Measurements from ENCODE around the gene TCF12. TPM values are rescaled to one million over a fixed set of nuclear protein-coding genes. Genes with fewer than 3 reads are reported as not detected.

The TCF12 gene
- total RNA-seq, 1 donor from 2014 or later: 93.0 TPM

DNA sequence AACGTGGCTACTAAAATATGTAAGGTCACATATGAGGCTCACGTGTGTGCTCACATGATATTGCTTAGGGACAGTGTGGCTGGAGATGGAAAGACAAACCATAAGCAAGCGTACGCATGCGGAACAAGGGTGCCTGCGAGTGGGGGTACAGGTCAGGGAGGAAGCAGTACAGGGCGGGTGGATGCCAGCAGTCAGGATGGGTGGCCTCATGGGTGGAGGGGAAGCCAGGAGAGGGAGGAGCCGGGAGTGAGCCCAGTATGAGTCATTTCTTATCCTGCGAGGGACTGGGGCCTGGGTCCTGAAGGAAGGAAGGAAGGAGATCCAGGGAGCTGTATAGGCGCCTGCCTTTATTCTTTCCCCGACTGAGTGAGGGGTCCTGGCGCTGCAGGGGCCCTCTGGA lies 415.8 kb downstream of the TCF12 start:
- Histone ChIP-seq H3K9me3 (no peaks in the 10 kb centered on the region), H3K27me3 (ENCODE audit: low read depth) (no peaks in the 10 kb centered on the region), H3K36me3 (no peaks in the 10 kb centered on the region), H3K4me1 (peaks cover 20% of the 10 kb centered on the region), H3K4me3 (no peak overlapping the region), H3K27ac (peak overlapping the region; percentile 41)
- TF ChIP-seq, protein P1, sequence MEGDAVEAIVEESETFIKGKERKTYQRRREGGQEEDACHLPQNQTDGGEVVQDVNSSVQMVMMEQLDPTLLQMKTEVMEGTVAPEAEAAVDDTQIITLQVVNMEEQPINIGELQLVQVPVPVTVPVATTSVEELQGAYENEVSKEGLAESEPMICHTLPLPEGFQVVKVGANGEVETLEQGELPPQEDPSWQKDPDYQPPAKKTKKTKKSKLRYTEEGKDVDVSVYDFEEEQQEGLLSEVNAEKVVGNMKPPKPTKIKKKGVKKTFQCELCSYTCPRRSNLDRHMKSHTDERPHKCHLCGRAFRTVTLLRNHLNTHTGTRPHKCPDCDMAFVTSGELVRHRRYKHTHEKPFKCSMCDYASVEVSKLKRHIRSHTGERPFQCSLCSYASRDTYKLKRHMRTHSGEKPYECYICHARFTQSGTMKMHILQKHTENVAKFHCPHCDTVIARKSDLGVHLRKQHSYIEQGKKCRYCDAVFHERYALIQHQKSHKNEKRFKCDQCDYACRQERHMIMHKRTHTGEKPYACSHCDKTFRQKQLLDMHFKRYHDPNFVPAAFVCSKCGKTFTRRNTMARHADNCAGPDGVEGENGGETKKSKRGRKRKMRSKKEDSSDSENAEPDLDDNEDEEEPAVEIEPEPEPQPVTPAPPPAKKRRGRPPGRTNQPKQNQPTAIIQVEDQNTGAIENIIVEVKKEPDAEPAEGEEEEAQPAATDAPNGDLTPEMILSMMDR (IDR thresholded peaks at IDR 0.05): no peak
- intact Hi-C loops (cut with DNase I): no loop called here
- ATAC-seq (peak; percentile 72 to 88), DNase-seq (no peak)

DNA sequence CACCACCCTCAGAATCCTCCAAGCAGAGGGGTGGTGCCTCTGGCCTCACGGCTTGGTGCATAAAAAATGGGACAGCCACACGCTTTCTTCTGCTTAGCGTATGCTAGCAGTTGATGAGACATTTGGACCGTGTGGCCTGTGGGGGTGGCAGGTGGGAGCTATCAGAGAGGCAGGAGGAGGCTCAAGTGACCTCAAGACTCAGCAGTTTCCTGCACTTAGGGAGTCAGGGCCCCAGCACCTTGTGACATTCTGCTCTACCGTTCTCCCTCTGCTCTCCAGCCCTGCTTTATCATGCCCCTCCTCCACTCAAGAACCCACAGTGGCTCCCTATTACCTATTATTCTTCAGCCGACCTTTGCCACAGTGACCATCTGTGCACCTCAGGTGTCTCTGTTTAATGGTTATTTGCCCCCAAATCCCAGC lies 416.9 kb downstream of the TCF12 start:
- TF ChIP-seq, protein P1 (IDR thresholded peaks at IDR 0.05): no peak
- Histone ChIP-seq H3K4me1 (peaks cover 20% of the 10 kb centered on the region), H3K36me3 (no peaks in the 10 kb centered on the region), H3K4me3 (no peak overlapping the region), H3K9me3 (no peaks in the 10 kb centered on the region), H3K27ac (no peak overlapping the region), H3K27me3 (ENCODE audit: low read depth) (no peaks in the 10 kb centered on the region)
- intact Hi-C loops (cut with DNase I): no loop called here
- no peak for ATAC-seq
- DNase-seq: no peak

DNA sequence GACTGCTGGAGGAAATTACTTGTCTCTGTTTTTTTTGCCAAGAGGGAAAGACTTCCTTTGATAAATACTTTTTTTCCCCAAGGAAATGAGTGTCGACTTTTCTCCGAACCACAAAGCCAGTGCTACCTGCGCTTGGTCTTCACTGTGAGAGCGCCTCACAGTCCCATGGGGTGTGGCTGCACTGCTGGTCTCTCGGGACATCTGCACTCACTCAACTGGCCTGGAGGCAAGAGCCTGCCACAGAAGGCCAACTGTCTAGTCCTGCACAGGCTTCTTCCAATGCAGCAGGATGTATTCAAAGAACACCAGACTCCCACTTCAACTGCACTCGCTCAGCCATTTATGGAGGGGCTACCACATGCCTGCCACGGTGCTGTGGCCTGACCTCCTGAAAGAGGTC lies 417.3 kb downstream of the TCF12 start:
- Histone ChIP-seq H3K27me3 (ENCODE audit: low read depth) (no peaks in the 10 kb centered on the region), H3K4me1 (peaks cover 20% of the 10 kb centered on the region), H3K9me3 (no peaks in the 10 kb centered on the region), H3K27ac (no peak overlapping the region), H3K4me3 (no peak overlapping the region), H3K36me3 (no peaks in the 10 kb centered on the region)
- DNase-seq: no peak
- TF ChIP-seq, protein P1 (IDR thresholded peaks at IDR 0.05): no peak
- intact Hi-C loops (cut with DNase I): no loop called here
- no peak for ATAC-seq

DNA sequence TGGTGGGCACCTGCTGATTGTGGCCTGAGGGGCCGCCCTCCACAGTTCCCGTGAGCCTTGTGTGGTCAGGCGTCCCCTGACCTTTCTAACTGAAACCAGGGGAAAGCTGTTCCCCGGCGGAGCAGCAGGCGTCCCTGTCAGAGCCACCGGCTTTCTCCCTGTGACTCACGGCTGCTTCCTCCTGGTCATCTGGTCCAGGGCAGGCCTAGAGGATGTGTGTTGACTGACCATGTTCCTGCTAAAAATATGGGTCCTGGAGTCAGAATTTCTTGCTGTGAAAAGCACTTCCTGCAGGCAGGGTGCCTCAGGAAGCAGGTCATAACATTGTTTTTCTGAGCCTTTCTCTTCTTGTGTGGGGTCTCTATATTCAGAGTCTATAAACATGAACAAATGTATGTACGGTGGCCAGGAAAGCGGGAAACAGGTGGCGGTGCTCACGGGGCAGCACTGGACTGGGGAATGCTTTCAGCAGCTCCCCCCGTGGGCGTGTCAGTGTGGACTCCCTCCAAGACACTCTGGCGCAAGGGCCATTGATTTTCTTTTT lies 419.5 kb downstream of the TCF12 start:
- ATAC-seq (peak in 1 of 2 donors; percentile 27), DNase-seq (no peak)
- TF ChIP-seq, protein P1 (IDR thresholded peaks at IDR 0.05): peak; percentile 22
- Histone ChIP-seq H3K27me3 (ENCODE audit: low read depth) (no peaks in the 10 kb centered on the region), H3K36me3 (no peaks in the 10 kb centered on the region), H3K9me3 (no peaks in the 10 kb centered on the region), H3K4me1 (peaks cover 20% of the 10 kb centered on the region), H3K4me3 (no peak overlapping the region), H3K27ac (peak overlapping the region; percentile 60)
- intact Hi-C loops (cut with DNase I): no loop called here

DNA sequence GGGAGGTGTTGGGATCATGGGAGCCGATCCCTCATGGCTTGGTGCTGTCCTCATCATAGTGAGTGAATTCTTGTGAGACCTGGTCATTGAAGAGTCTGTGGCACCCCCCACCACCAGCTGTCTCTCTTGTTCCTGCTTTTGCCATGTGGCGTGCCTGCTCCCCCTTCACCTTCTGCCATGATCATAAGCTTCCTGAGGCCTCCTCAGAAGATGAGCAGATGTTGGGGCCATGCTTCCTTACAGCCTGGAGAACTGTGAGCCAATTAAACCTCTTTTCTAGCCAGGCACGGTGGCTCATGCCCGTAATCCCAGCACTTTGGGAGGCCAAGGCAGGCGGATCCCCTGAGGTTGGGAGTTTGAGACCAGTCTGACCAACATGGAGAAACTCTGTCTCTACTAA lies 420.9 kb downstream of the TCF12 start:
- Histone ChIP-seq H3K9me3 (no peaks in the 10 kb centered on the region), H3K27me3 (ENCODE audit: low read depth) (no peaks in the 10 kb centered on the region), H3K27ac (no peak overlapping the region), H3K4me1 (peaks cover 15% of the 10 kb centered on the region), H3K36me3 (no peaks in the 10 kb centered on the region), H3K4me3 (no peak overlapping the region)
- ATAC-seq: no peak
- TF ChIP-seq, protein P1 (IDR thresholded peaks at IDR 0.05): no peak
- intact Hi-C loops (cut with DNase I): no loop called here
- DNase-seq: no peak

Other genes with a start within 250 kb of the TCF12 start
- gene ZNF280D, start 185.1 kb upstream of the TCF12 start, total RNA-seq: 57.1 TPM